ENCODE results near the gene IRF1. TPM values are rescaled to one million over a fixed set of nuclear protein-coding genes. Genes with fewer than 3 reads are reported as not detected.

The IRF1 gene
- total and polyA plus RNA-seq, 5 experiments from 2014 or later, result 108 to 218 (median 127) TPM

DNA sequence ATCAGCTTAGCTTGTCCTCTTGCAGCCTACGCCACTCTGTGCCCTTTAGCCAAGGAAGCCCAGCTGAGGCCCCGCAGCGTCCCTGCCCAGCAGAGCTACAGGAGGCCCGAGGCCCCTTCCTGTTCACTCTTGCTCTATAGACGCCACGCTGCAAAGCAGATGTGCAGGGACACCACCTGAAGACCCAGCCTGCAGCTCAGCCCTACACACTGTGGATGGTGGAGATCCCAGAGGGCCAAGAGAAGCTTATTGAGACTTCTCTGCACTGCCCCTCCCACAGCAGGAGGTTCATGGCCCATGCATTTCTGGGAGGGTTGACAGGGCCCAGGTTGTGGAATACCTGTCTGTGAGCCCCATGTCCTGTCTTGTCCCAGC, 33.6 kb downstream of the IRF1 start:
- H3K9me3 Mint-ChIP-seq, result no peaks in the 10 kb centered on the region
- peak overlapping the region; percentile 95 to 100 (median 98) for H3K27ac Mint-ChIP-seq
- ATAC-seq (peak; percentile 31 to 39), DNase-seq (peak in 1 of 10 donors; percentile 50)
- H3K27me3 Mint-ChIP-seq, result no peaks in the 10 kb centered on the region
- POLR2A ChIA-PET, result interaction anchor here (0.8 to 8.0 kb wide), 17 partner anchors 10 to 595 kb away, joined by 3 to 357 read pairs (median 12); partner anchors contain the start of genes HSPA4 and IRF1
- H3K4me1 Mint-ChIP-seq, result peaks cover 57 to 99% (median 96%) of the 10 kb centered on the region in 4 donors
- peak overlapping the region in 9 of 10 donors; percentile 57 to 85 (median 75) for H3K4me3 Mint-ChIP-seq
- H3K36me3 Mint-ChIP-seq, result peaks cover 5 to 26% (median 13%) of the 10 kb centered on the region in 3 donors

DNA sequence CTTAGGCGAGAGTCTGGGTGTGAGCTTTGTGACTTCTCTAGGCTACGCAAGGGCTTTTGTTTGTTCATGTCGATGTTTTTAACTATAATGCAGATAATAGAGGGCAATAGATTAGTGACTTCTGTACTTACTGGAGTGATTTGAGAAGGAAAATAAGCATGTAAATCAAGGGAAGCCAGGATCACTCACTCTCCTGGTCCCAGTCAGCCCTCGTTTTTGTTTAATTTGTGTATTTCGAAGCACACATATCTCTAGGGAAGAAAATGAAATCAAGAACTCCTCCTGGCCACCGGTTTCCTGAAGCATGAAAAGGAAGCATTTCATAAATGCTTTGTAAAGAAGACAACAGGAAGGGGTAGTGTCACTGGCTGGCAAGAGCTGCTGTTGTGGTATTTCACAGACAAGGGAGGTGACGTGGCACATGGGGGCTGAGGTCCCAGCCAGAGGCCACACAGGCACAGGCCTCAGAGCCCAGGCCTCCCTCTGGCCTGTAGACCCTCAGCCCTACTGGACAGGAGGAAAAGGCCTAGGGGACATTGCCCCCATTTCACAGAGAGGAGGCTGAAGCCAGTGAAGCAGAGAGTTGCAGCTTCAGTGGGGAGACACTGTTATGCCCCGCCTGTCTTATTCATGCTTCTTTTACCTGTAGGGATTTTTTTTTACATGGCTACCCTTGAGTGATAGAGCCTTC, 34.1 kb downstream of the IRF1 start:
- H3K4me3 Mint-ChIP-seq, result peak overlapping the region; percentile 59 to 85 (median 75)
- DNase-seq, result peak in 8 of 10 donors; percentile 61 to 82 (median 74)
- peaks cover 53 to 99% (median 92%) of the 10 kb centered on the region in 4 donors for H3K4me1 Mint-ChIP-seq
- H3K36me3 Mint-ChIP-seq, result peaks cover 5 to 24% (median 16%) of the 10 kb centered on the region in 3 donors
- ATAC-seq, result peak; percentile 71 to 79
- H3K27me3 Mint-ChIP-seq, result no peaks in the 10 kb centered on the region
- POLR2A ChIA-PET, result interaction anchor here (0.8 to 8.0 kb wide), 15 partner anchors 9 to 595 kb away, joined by 3 to 357 read pairs (median 17); partner anchors contain the start of genes HSPA4 and IRF1
- H3K9me3 Mint-ChIP-seq, result no peaks in the 10 kb centered on the region
- H3K27ac Mint-ChIP-seq, result peak overlapping the region; percentile 95 to 100 (median 98)

GRCh38 chr5:132455614-132456115, 34.9 kb downstream of the IRF1 start:
- peak overlapping the region; percentile 95 to 100 (median 98) for H3K27ac Mint-ChIP-seq
- peaks cover 49 to 96% (median 88%) of the 10 kb centered on the region in 4 donors for H3K4me1 Mint-ChIP-seq
- ATAC-seq (no peak), DNase-seq (no peak)
- peak overlapping the region; percentile 59 to 85 (median 75) for H3K4me3 Mint-ChIP-seq
- H3K27me3 Mint-ChIP-seq, result no peaks in the 10 kb centered on the region
- no peaks in the 10 kb centered on the region for H3K9me3 Mint-ChIP-seq
- peaks cover 5 to 28% (median 23%) of the 10 kb centered on the region in 3 donors for H3K36me3 Mint-ChIP-seq
- POLR2A ChIA-PET, result interaction anchor here (0.9 to 8.0 kb wide), 12 partner anchors 8 to 44 kb away, joined by 3 to 357 read pairs (median 32); partner anchors contain the start of gene IRF1

DNA sequence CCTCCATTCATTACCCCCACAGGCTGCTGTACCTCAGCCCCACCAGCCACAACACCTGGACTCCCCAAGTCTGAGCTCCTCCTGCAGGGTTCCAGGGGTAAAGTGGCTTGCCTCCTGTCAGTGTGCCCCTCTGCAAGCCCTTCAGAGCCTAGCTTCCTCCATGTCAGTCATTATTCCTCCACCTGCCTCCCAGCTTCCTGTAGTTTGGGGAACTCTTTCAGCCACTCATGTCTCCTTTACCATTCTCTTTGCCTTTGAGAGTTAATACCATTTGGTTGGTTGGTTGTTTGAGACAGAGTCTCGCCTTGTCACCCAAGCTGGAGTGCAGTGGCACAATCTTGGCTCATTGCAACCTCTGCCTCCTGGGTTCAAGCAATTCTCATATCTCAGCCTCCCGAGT, 36.2 kb downstream of the IRF1 start:
- ATAC-seq, result no peak
- Mint-ChIP-seq H3K9me3 (no peaks in the 10 kb centered on the region), H3K4me3 (peak overlapping the region in 4 of 10 donors; percentile 22 to 64 (median 25)), H3K4me1 (peaks cover 41 to 90% (median 81%) of the 10 kb centered on the region in 4 donors), H3K27me3 (no peaks in the 10 kb centered on the region), H3K36me3 (peaks cover 5 to 40% (median 33%) of the 10 kb centered on the region in 3 donors), H3K27ac (peak overlapping the region; percentile 95 to 100 (median 98))
- POLR2A ChIA-PET, result interaction anchor here (0.8 to 8.0 kb wide), 10 partner anchors 10 to 43 kb away, joined by 3 to 357 read pairs (median 30); partner anchors contain the start of gene IRF1
- DNase-seq, result no peak

GRCh38 chr5:132451387-132451786, 39.2 kb downstream of the IRF1 start:
- Mint-ChIP-seq H3K27ac (peak overlapping the region in 7 of 10 donors; percentile 9 to 68 (median 58)), H3K4me3 (no peak overlapping the region), H3K4me1 (peaks cover 46 to 90% (median 80%) of the 10 kb centered on the region in 4 donors), H3K36me3 (peaks cover 9 to 46% (median 42%) of the 10 kb centered on the region in 3 donors), H3K27me3 (no peaks in the 10 kb centered on the region), H3K9me3 (no peaks in the 10 kb centered on the region)
- DNase-seq (no peak), ATAC-seq (no peak)
- POLR2A ChIA-PET, result interaction anchor here (0.7 to 1.2 kb wide), 2 partner anchors 15 to 38 kb away, joined by 3 to 6 read pairs; partner anchors contain the start of gene IRF1

- Mint-ChIP-seq H3K9me3 (no peaks in the 10 kb centered on the region), H3K36me3 (peaks cover 9 to 41% (median 39%) of the 10 kb centered on the region in 3 donors)
Measured at GRCh38 chr5:132449060-132449459, 41.5 kb downstream of the IRF1 start.

GRCh38 chr5:132447196-132447595, 43.4 kb downstream of the IRF1 start:
- POLR2A ChIA-PET, result interaction anchor here (0.9 to 2.8 kb wide), 14 partner anchors 9 to 49 kb away, joined by 3 to 39 read pairs (median 6); partner anchors contain the start of gene IRF1
- ATAC-seq, result peak; percentile 59 to 68
- Mint-ChIP-seq H3K4me1 (peaks cover 44 to 90% (median 79%) of the 10 kb centered on the region in 4 donors), H3K4me3 (peak overlapping the region; percentile 6 to 74 (median 47)), H3K36me3 (peaks cover 5 to 32% (median 25%) of the 10 kb centered on the region in 3 donors), H3K9me3 (no peaks in the 10 kb centered on the region), H3K27me3 (no peaks in the 10 kb centered on the region), H3K27ac (peak overlapping the region; percentile 35 to 89 (median 82))
- no peak for DNase-seq

More at GRCh38 chr5:132449060-132449459, 41.5 kb downstream of the IRF1 start:
- Mint-ChIP-seq H3K4me3 (peak overlapping the region in 2 of 10 donors; percentile 1 to 19), H3K27ac (peak overlapping the region; percentile 15 to 87 (median 69)), H3K27me3 (no peaks in the 10 kb centered on the region), H3K4me1 (peaks cover 43 to 90% (median 79%) of the 10 kb centered on the region in 4 donors)
- POLR2A ChIA-PET, result interaction anchor here (0.6 to 2.8 kb wide), 4 partner anchors 10 to 75 kb away, joined by 3 to 17 read pairs (median 4); no protein-coding TSS in a partner anchor
- no peak for DNase-seq
- no peak for ATAC-seq

DNA sequence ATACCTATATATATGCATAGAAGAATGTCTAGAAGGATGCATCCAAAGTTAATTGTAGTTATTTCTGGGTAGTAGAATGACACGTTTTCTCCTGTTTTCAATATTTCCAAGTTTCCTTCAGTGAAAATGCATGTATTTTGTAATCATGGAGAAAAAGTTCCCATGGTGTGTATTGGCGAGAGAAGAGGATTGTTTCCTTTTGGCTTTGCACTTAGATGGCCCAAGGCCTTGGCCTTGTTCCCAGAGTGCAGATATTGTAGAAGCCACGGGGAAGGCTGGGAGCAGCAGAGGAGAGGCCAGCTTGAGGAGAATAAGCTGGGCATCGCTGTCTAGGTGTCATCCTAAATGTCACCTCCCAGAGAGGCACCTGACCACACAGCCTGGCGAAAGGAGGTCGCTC, 44.0 kb downstream of the IRF1 start:
- H3K4me1 Mint-ChIP-seq, result peaks cover 47 to 91% (median 84%) of the 10 kb centered on the region in 4 donors
- peak overlapping the region in 9 of 10 donors; percentile 6 to 69 (median 47) for H3K4me3 Mint-ChIP-seq
- ATAC-seq (no peak), DNase-seq (no peak)
- H3K36me3 Mint-ChIP-seq, result peaks cover 5 to 31% (median 24%) of the 10 kb centered on the region in 3 donors
- no peaks in the 10 kb centered on the region for H3K27me3 Mint-ChIP-seq
- POLR2A ChIA-PET, result interaction anchor here (0.9 to 2.8 kb wide), 11 partner anchors 11 to 49 kb away, joined by 3 to 39 read pairs (median 6); partner anchors contain the start of gene IRF1
- H3K27ac Mint-ChIP-seq, result peak overlapping the region in 8 of 10 donors; percentile 25 to 89 (median 68)
- no peaks in the 10 kb centered on the region for H3K9me3 Mint-ChIP-seq

- Mint-ChIP-seq H3K27me3 (no peaks in the 10 kb centered on the region), H3K4me3 (no peak overlapping the region), H3K9me3 (no peaks in the 10 kb centered on the region), H3K36me3 (peaks cover 5 to 24% (median 18%) of the 10 kb centered on the region in 3 donors), H3K4me1 (peaks cover 47 to 92% (median 88%) of the 10 kb centered on the region in 4 donors), H3K27ac (peak overlapping the region in 6 of 10 donors; percentile 35 to 80 (median 52))
- ATAC-seq (no peak), DNase-seq (no peak)
- POLR2A ChIA-PET, result interaction anchor here (1.0 to 3.0 kb wide), 2 partner anchors 14 to 44 kb away, joined by 3 to 24 read pairs; partner anchors contain the start of gene IRF1
Measured at GRCh38 chr5:132445930-132446329, 44.6 kb downstream of the IRF1 start.

DNA sequence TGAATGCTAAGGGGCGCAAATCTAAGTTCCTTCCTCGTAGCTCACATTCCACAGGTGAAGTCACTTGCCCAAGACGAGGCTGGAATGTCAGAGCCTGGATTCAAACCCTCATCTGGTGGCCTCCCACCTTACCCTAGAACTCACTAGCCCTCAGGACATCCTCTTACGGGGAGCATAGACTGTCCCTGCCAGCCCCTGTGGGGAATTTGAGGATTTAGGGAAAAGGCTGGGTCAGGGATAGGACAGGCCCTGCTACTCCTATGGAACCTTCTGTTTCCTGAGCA, 45.0 kb downstream of the IRF1 start:
- H3K4me3 Mint-ChIP-seq, result no peak overlapping the region

GRCh38 chr5:132444841-132445639, 45.5 kb downstream of the IRF1 start:
- Mint-ChIP-seq H3K4me3 (peak overlapping the region in 2 of 10 donors; percentile 17 to 21), H3K27ac (peak overlapping the region in 9 of 10 donors; percentile 35 to 84 (median 64)), H3K4me1 (peaks cover 46 to 97% (median 94%) of the 10 kb centered on the region in 4 donors), H3K27me3 (no peaks in the 10 kb centered on the region), H3K9me3 (no peaks in the 10 kb centered on the region), H3K36me3 (peaks cover 5 to 19% (median 13%) of the 10 kb centered on the region in 3 donors)
- DNase-seq (no peak), ATAC-seq (no peak)
- POLR2A ChIA-PET, result interaction anchor here (1.0 to 3.0 kb wide), 4 partner anchors 13 to 45 kb away, joined by 3 to 24 read pairs (median 3); partner anchors contain the start of gene IRF1

More for the DNA sequence above, 45.0 kb downstream of the IRF1 start:
- H3K27me3 Mint-ChIP-seq, result no peaks in the 10 kb centered on the region
- peaks cover 5 to 22% (median 18%) of the 10 kb centered on the region in 3 donors for H3K36me3 Mint-ChIP-seq
- H3K27ac Mint-ChIP-seq, result peak overlapping the region in 6 of 10 donors; percentile 35 to 78 (median 55)
- POLR2A ChIA-PET, result interaction anchor here (1.0 to 3.0 kb wide), 2 partner anchors 13 to 44 kb away, joined by 3 to 24 read pairs; partner anchors contain the start of gene IRF1
- H3K9me3 Mint-ChIP-seq, result no peaks in the 10 kb centered on the region
- ATAC-seq (no peak), DNase-seq (no peak)
- H3K4me1 Mint-ChIP-seq, result peaks cover 46 to 95% (median 89%) of the 10 kb centered on the region in 4 donors

Data from naive thymus-derived CD8-positive, alpha-beta T cell (primary cell).